ENCODE results near the gene NUMBL.

Gene NUMBL

GRCh38 chr19:40695881-40696280, 5.4 kb upstream of the NUMBL start:
- no peak for TF ChIP-seq CTCF (IDR thresholded peaks at IDR 0.05; ENCODE audit: unreplicated experiment in 3 of 3)
- peaks cover 28% of the 10 kb centered on the region for H3K36me3 Mint-ChIP-seq (ENCODE audit: low read depth)
- H3K4me1 Mint-ChIP-seq = peaks cover 17% of the 10 kb centered on the region
- no peak overlapping the region for H3K27ac Mint-ChIP-seq
- no peaks in the 10 kb centered on the region for H3K9me3 Mint-ChIP-seq
- H3K4me3 Mint-ChIP-seq = no peak overlapping the region
- H3K27me3 Mint-ChIP-seq (ENCODE audit: low read depth) = no peaks in the 10 kb centered on the region

GRCh38 chr19:40693896-40694295, 3.4 kb upstream of the NUMBL start:
- H3K4me1 Mint-ChIP-seq = peaks cover 21% of the 10 kb centered on the region
- no peaks in the 10 kb centered on the region for H3K9me3 Mint-ChIP-seq
- peaks cover 19% of the 10 kb centered on the region for H3K36me3 Mint-ChIP-seq (ENCODE audit: low read depth)
- H3K27me3 Mint-ChIP-seq (ENCODE audit: low read depth) = no peaks in the 10 kb centered on the region
- no peak overlapping the region for H3K27ac Mint-ChIP-seq
- H3K4me3 Mint-ChIP-seq = peak overlapping the region in 1 of 3 experiments; percentile 29
- no peak for TF ChIP-seq CTCF (IDR thresholded peaks at IDR 0.05; ENCODE audit: unreplicated experiment in 3 of 3)

GRCh38 chr19:40693150-40693788, 2.8 kb upstream of the NUMBL start:
- peaks cover 17% of the 10 kb centered on the region for H3K36me3 Mint-ChIP-seq (ENCODE audit: low read depth)
- no peaks in the 10 kb centered on the region for H3K9me3 Mint-ChIP-seq
- no peaks in the 10 kb centered on the region for H3K27me3 Mint-ChIP-seq (ENCODE audit: low read depth)
- H3K27ac Mint-ChIP-seq = no peak overlapping the region
- H3K4me1 Mint-ChIP-seq = peaks cover 21% of the 10 kb centered on the region
- no peak for TF ChIP-seq CTCF (IDR thresholded peaks at IDR 0.05; ENCODE audit: unreplicated experiment in 3 of 3)
- peak overlapping the region in 1 of 3 experiments; percentile 29 for H3K4me3 Mint-ChIP-seq

- Mint-ChIP-seq H3K36me3 (ENCODE audit: low read depth) (peaks cover 14% of the 10 kb centered on the region), H3K4me1 (peaks cover 21% of the 10 kb centered on the region), H3K4me3 (peak overlapping the region; percentile 34 to 51 (median 47)), H3K27me3 (ENCODE audit: low read depth) (no peaks in the 10 kb centered on the region), H3K9me3 (no peaks in the 10 kb centered on the region), H3K27ac (peak overlapping the region; percentile 14 to 98 (median 31))
- no peak for TF ChIP-seq CTCF (IDR thresholded peaks at IDR 0.05; ENCODE audit: unreplicated experiment in 3 of 3)
These were observed 1.7 kb upstream of the NUMBL start for GRCh38 chr19:40692212-40692551.

GRCh38 chr19:40691421-40692211, 1.2 kb upstream of the NUMBL start:
- peaks cover 10% of the 10 kb centered on the region for H3K36me3 Mint-ChIP-seq (ENCODE audit: low read depth)
- H3K27ac Mint-ChIP-seq = peak overlapping the region; percentile 76 to 98 (median 96)

More at GRCh38 chr19:40691421-40692211, 1.2 kb upstream of the NUMBL start:
- TF ChIP-seq CTCF (IDR thresholded peaks at IDR 0.05; ENCODE audit: unreplicated experiment in 3 of 3) = no peak
- Mint-ChIP-seq H3K9me3 (no peaks in the 10 kb centered on the region), H3K27me3 (ENCODE audit: low read depth) (no peaks in the 10 kb centered on the region), H3K4me1 (peaks cover 21% of the 10 kb centered on the region), H3K4me3 (peak overlapping the region; percentile 41 to 93 (median 54))

All from nephron (organoid).